ENCODE results near the gene NBEAL2. TPM values are rescaled to one million over a fixed set of nuclear protein-coding genes. Genes with fewer than 3 reads are reported as not detected.
A peak's percentile ranks its signal among the peaks of the same experiment; 100 is the strongest.

Gene NBEAL2
- total RNA-seq, 1 donor from 2014 or later, result 116 TPM

- peak overlapping the region; percentile 87 for H3K27ac ChIP-seq
- H3K9me3 ChIP-seq, result no peaks in the 10 kb centered on the region
- TF ChIP-seq, protein P1, sequence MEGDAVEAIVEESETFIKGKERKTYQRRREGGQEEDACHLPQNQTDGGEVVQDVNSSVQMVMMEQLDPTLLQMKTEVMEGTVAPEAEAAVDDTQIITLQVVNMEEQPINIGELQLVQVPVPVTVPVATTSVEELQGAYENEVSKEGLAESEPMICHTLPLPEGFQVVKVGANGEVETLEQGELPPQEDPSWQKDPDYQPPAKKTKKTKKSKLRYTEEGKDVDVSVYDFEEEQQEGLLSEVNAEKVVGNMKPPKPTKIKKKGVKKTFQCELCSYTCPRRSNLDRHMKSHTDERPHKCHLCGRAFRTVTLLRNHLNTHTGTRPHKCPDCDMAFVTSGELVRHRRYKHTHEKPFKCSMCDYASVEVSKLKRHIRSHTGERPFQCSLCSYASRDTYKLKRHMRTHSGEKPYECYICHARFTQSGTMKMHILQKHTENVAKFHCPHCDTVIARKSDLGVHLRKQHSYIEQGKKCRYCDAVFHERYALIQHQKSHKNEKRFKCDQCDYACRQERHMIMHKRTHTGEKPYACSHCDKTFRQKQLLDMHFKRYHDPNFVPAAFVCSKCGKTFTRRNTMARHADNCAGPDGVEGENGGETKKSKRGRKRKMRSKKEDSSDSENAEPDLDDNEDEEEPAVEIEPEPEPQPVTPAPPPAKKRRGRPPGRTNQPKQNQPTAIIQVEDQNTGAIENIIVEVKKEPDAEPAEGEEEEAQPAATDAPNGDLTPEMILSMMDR (IDR thresholded peaks at IDR 0.05), result no peak
- H3K36me3 ChIP-seq, result peaks cover 15% of the 10 kb centered on the region
- peaks cover 11% of the 10 kb centered on the region for H3K4me1 ChIP-seq
- H3K4me3 ChIP-seq, result peak overlapping the region; percentile 63
- DNase-seq (no peak), ATAC-seq (no peak)
- H3K27me3 ChIP-seq, result no peaks in the 10 kb centered on the region
- intact Hi-C loops (cut with DNase I), result no loop called here
Measured at GRCh38 chr3:47010111-47010712, 30.7 kb downstream of the NBEAL2 start.

DNA sequence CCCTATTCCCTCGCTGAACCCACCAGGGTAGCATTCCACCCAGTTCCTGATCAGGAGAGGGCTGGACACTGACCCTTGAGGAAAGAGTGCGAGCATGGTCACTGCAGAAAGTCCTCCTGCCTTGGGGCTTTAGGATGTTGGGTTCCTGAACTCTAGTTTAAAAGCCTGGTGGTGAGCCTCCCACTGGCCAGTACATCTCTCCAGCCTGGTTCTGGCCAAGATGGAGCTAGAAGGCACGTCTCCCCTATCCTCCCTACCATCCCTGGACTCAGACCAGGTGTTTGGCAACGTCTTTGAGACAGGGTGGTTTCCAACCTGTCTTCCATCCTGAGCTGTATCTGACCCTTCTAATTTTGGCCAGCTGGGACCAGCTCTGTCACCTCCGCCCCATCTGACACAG is 31.4 kb downstream of the NBEAL2 start:
- intact Hi-C loops (cut with DNase I), result no loop called here
- ATAC-seq (no peak), DNase-seq (no peak)
- Histone ChIP-seq H3K27ac (no peak overlapping the region), H3K27me3 (no peaks in the 10 kb centered on the region), H3K9me3 (no peaks in the 10 kb centered on the region), H3K4me1 (peaks cover 11% of the 10 kb centered on the region), H3K4me3 (no peak overlapping the region), H3K36me3 (peaks cover 8% of the 10 kb centered on the region)
- TF ChIP-seq, protein P1 (IDR thresholded peaks at IDR 0.05), result no peak

DNA sequence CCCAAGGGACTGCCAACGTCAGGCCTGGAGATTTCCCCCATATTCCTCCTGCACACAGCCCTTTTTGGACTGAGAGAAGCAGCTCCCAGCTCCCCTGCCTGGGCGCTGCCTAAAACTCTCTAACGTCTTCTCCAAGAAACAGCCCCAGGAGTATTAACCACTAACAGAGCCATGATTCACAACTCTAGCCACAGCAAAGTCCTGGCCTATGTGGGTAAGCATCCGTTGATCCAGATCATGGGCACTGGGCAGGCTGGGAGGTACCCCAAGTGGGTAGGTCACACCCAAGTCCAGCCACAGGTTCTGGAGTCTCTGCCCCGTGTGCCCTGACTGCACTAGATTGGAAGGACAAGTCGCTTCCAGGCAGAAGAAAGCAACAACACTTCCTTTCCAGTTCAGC is 31.9 kb downstream of the NBEAL2 start:
- DNase-seq (no peak), ATAC-seq (no peak)
- Histone ChIP-seq H3K4me3 (no peak overlapping the region), H3K27me3 (no peaks in the 10 kb centered on the region), H3K4me1 (peaks cover 11% of the 10 kb centered on the region), H3K9me3 (no peaks in the 10 kb centered on the region), H3K36me3 (peaks cover 4% of the 10 kb centered on the region), H3K27ac (no peak overlapping the region)
- intact Hi-C loops (cut with DNase I), result no loop called here
- TF ChIP-seq, protein P1 (IDR thresholded peaks at IDR 0.05), result no peak

DNA sequence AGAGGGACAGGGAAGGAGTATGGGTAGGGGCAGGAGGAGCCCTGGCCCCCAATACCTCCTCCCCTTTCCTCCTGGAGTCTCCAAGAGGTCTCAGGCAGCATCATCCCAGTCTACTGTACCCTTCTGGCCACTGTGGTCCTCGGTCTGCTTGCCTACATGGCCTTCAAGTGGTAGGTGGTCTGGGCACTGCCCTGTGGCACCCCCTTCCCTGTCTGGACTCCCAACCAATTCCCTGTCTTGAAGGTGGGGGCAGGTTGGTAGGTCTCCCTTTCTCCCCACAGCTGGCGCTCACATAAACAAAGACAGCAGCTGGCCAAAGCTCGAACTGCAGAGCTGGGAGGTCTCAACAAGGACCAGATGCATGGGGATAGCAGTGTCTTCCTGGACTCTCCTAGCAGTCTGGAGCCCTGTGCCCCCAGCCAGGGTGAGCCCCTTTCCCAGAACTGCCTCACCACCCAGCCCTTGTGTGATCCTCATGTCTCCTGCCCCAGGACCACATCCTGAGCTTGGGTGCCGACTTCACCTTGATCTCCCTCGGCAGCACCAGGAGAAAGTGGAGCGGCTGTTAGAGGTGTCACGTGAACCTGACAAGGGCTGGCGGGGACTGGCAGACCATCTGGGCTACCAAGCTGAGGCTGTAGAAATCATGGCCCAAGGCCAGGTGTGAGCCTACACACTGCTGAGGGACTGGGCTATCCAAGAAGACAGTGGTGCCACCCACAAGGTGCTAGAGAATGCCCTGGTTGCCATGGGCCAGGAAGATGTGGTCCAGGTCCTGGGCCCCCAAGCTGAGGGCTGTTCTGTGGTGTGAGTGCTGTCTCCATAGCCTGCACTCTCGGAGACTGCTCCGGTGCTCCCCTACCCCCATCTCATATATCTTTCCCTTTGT is 33.1 kb downstream of the NBEAL2 start:
- ATAC-seq (no peak), DNase-seq (no peak)
- H3K4me1 ChIP-seq, result peaks cover 23% of the 10 kb centered on the region
- no peaks in the 10 kb centered on the region for H3K9me3 ChIP-seq
- TF ChIP-seq, protein P1 (IDR thresholded peaks at IDR 0.05), result no peak
- no peak overlapping the region for H3K4me3 ChIP-seq
- no peak overlapping the region for H3K27ac ChIP-seq
- intact Hi-C loops (cut with DNase I), result no loop called here
- H3K36me3 ChIP-seq, result peaks cover 12% of the 10 kb centered on the region
- H3K27me3 ChIP-seq, result no peaks in the 10 kb centered on the region

GRCh38 chr3:47013231-47013630 is 33.8 kb downstream of the NBEAL2 start:
- DNase-seq (no peak), ATAC-seq (no peak)
- Histone ChIP-seq H3K9me3 (no peaks in the 10 kb centered on the region), H3K27me3 (no peaks in the 10 kb centered on the region), H3K27ac (no peak overlapping the region), H3K36me3 (peaks cover 18% of the 10 kb centered on the region), H3K4me1 (peaks cover 25% of the 10 kb centered on the region), H3K4me3 (no peak overlapping the region)
- TF ChIP-seq, protein P1 (IDR thresholded peaks at IDR 0.05), result no peak
- intact Hi-C loops (cut with DNase I), result no loop called here
